Upper lobe of left lung (tissue), 6 donors: ENCODE results near the gene NINJ1. TPM values are rescaled to one million over a fixed set of nuclear protein-coding genes. Genes with fewer than 3 reads are reported as not detected.
A peak's percentile ranks its signal among the peaks of the same experiment; 100 is the strongest.

Experiments used
- ATAC-seq, 2 donors: fragments of 200-7000 bp; cut with Tn5 transposase; one replicate each; pipeline ENCODE4 v1.9.1; 2022; ENCODE audit warnings: mild to moderate bottlenecking in 2 of 2, moderate library complexity in 2 of 2; ENCODE audit not compliant: low FRiP score in 2 of 2
- DNase-seq, 2 donors: peaks; one replicate each; pipeline ENCODE4 v3.0.0-alpha.2; 2019 to 2020
- H3K27ac ChIP-seq, 4 donors: fragments of 200-600 bp; sonication (generic); one replicate each; pipeline ENCODE4 v1.5.1; 2016 to 2019
- H3K27me3 ChIP-seq, 4 donors: fragments of 200-600 bp; sonication (generic); one replicate each; pipeline ENCODE4 v1.5.1; 2017 to 2019
- H3K36me3 ChIP-seq, 4 donors: fragments of 200-600 bp; sonication (generic); one replicate each; pipeline ENCODE4 v1.5.1; 2016 to 2019
- H3K4me1 ChIP-seq, 4 donors: fragments of 200-600 bp; sonication (generic); one replicate each; pipeline ENCODE4 v1.5.1; 2018 to 2019
- H3K4me3 ChIP-seq, 4 donors: fragments of 200-600 bp; sonication (generic); one replicate each; pipeline ENCODE4 v1.5.1; 2017 to 2019; ENCODE audit warnings: mild to moderate bottlenecking in 2 of 4, moderate library complexity in 1 of 4
- H3K9me3 ChIP-seq, 4 donors: fragments of 200-600 bp; sonication (generic); one replicate each; pipeline ENCODE4 v1.5.1; 2018 to 2019
- EP300 ChIP-seq, 4 donors: sonication (generic); formaldehyde crosslinking; IDR thresholded peaks; one replicate each; pipeline ENCODE4 v1.5.1; 2017; ENCODE audit warnings: antibody characterized with exemption in 4 of 4, control low read depth in 2 of 4
- POLR2A ChIP-seq, 4 donors: fragments of 450-650 bp; IDR thresholded peaks; one replicate each; pipeline ENCODE4 v1.5.1; 2016 to 2017; ENCODE audit warnings: antibody characterized with exemption in 4 of 4, mild to moderate bottlenecking in 2 of 4
- POLR2AphosphoS5 ChIP-seq, 2 donors: sonication (generic); formaldehyde crosslinking; IDR thresholded peaks; one replicate each; pipeline ENCODE4 v1.5.1; 2017; ENCODE audit warnings: antibody characterized with exemption in 2 of 2
- WGBS, 2 donors: methylation state at CpG; one replicate each; pipeline ENCODE4 v1.1.5; 2017 to 2018; 5-methylcytosine and 5-hydroxymethylcytosine counted together
- total RNA-seq, 6 donors: library from RNA; depleted of rRNA in 4 of 6; stranded (reverse); fragments of >200 nt in 4 of 6; gene quantifications; one replicate each; pipeline versions ENCODE4 v1.1.0 to v1.2.1, GENCODE V29; 2016 to 2021
- TF ChIP-seq, protein P1 (sequence below), 6 experiments: fragments of 450-650 bp in 4 of 6; fragments of 200-600 bp in 2 of 6; sonication (generic) in 2 of 6; IDR thresholded peaks; one replicate each; pipeline ENCODE4 v1.5.1; 2016 to 2019; ENCODE audit warnings: antibody characterized with exemption in 6 of 6
- donor health status: DM: no; HTN: no; CAD: no; lungs with moderate emphysema.
- donor health status: DM: no; HTN: yes; CAD: no; lungs with severe emphysema.

The NINJ1 gene
- total RNA-seq, 6 donors from 2014 or later: 35.6 to 83.9 (median 56.8) TPM

DNA sequence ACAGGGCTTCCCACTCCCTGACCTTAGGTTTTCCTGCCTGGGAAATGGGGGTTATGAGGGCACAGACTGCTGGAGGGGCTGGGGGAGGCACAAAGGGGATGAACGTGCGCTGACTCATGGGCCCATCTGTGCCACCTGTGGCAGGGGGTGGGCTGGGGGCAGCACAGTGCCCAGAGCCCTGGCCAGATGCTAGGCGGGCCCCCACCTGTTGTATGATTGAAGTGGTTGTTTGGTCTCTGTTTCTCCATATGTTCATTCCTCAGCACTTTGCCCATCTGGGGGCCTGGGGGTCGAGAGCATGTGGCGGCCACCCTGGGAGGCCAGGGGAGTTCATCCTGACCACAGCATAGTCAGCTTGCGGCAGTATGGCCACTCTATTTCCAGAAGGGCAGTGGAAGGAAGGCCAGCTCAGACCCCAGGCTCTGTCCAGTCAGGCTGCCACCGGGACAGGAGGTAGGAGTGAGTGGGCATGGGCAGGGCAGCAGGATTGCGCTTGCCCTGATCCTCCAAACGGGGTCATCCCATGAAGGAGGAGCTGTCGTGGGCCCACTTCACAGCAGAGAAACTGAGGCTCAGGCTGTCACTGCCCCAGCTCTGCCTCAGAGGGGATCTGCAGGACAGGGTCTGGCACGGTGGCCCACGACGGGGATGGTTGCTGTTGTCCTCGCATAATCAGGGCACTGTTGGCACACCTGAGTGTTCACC lies 841 bp upstream of the NINJ1 start:
- H3K4me1 ChIP-seq: peaks cover 44 to 57% (median 50%) of the 10 kb centered on the region in 4 donors

DNA sequence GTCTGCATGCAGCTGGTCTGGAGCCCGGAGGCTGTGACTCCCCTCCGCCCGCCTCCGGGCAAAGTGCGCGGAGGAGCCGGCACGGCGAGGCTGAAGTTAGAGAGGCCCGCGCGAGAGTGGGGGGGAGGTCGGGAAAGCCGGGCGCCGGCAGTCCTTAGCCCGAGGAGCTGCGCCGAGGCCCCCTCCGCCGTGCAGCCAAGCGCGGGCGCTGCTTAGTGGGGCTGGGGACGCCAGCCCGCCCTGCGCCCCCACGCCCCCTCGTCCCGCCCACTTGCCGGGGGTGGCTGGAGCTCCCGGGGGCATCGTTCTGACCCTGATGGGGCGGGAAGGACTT lies 403 bp downstream of the NINJ1 start:
- Histone ChIP-seq H3K4me1 (peaks cover 56 to 70% (median 62%) of the 10 kb centered on the region in 4 donors), H3K27me3 (no peaks in the 10 kb centered on the region), H3K36me3 (no peaks in the 10 kb centered on the region), H3K9me3 (peaks cover 0 to 3% (median 0%) of the 10 kb centered on the region in 4 donors), H3K4me3 (peak overlapping the region; percentile 58 to 97 (median 77)), H3K27ac (peak overlapping the region; percentile 93 to 99 (median 98))
- WGBS, 2 donors: 0% methylated on average over 1 to 13 of the region's 34 CpGs
- peak; percentile 52 to 88 for ATAC-seq
- DNase-seq: peak in 1 of 2 donors; percentile 91
- TF ChIP-seq POLR2A (IDR thresholded peaks at IDR 0.05) (peak in 2 of 4 donors; percentile 65 to 70), POLR2AphosphoS5 (IDR thresholded peaks at IDR 0.05) (peak; percentile 49 to 63)
- TF ChIP-seq, protein P1, sequence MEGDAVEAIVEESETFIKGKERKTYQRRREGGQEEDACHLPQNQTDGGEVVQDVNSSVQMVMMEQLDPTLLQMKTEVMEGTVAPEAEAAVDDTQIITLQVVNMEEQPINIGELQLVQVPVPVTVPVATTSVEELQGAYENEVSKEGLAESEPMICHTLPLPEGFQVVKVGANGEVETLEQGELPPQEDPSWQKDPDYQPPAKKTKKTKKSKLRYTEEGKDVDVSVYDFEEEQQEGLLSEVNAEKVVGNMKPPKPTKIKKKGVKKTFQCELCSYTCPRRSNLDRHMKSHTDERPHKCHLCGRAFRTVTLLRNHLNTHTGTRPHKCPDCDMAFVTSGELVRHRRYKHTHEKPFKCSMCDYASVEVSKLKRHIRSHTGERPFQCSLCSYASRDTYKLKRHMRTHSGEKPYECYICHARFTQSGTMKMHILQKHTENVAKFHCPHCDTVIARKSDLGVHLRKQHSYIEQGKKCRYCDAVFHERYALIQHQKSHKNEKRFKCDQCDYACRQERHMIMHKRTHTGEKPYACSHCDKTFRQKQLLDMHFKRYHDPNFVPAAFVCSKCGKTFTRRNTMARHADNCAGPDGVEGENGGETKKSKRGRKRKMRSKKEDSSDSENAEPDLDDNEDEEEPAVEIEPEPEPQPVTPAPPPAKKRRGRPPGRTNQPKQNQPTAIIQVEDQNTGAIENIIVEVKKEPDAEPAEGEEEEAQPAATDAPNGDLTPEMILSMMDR (IDR thresholded peaks at IDR 0.05): no peak

More for the DNA sequence above, 841 bp upstream of the NINJ1 start:
- peak overlapping the region in 3 of 4 donors; percentile 70 to 97 (median 84) for H3K4me3 ChIP-seq
- TF ChIP-seq POLR2AphosphoS5 (IDR thresholded peaks at IDR 0.05) (no peak), POLR2A (IDR thresholded peaks at IDR 0.05) (no peak), EP300 (IDR thresholded peaks at IDR 0.05) (no peak)
- TF ChIP-seq, protein P1 (IDR thresholded peaks at IDR 0.05): no peak
- no peak for DNase-seq
- H3K9me3 ChIP-seq: peaks cover 0 to 3% (median 0%) of the 10 kb centered on the region in 4 donors
- WGBS, 2 donors: 77 to 79% methylated on average over 9 to 10 of the region's 14 CpGs
- ATAC-seq: no peak
- H3K27me3 ChIP-seq: no peaks in the 10 kb centered on the region
- no peaks in the 10 kb centered on the region for H3K36me3 ChIP-seq
- peak overlapping the region; percentile 93 to 99 (median 98) for H3K27ac ChIP-seq

DNA sequence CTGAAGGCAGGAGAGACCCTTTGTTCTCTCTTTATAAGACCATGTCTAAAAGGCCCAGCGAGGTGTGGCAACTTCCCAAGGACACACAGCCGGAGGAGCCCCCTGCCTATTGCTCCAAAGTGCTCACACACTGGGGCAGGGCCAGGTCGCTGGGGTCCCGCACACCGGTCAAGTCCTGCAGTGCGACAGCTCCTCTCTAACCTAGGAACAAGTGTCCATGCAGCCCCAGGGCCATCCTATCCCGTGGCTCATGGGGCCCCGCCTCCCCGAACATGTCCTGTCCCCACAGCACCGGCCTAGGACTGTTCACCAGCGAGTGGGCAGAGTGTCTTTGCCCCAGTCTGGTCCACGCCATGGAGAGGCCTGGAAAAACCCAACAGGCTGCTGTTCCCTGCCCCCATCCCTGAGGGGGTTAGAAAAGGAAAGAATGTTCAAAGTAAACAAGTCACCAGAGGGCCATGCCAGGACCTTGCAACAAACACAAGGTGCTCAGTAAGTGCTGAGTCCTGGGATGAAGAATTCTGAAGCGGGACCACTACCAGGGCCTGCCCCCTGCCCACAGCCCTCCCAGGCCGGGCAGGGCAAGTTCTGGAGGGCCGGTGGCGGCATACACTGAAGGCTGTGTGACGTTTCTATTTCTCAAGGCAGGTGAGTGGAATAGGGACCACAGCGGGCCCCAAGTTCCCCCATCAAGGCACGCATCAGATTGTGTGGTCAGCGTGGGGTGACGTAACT lies 938 bp downstream of the NINJ1 start:
- WGBS, 2 donors: 23% methylated on average over 20 of the region's 21 CpGs
- Histone ChIP-seq H3K36me3 (no peaks in the 10 kb centered on the region), H3K27ac (peak overlapping the region; percentile 93 to 99 (median 98)), H3K4me1 (peaks cover 61 to 75% (median 67%) of the 10 kb centered on the region in 4 donors), H3K4me3 (peak overlapping the region; percentile 58 to 97 (median 77)), H3K27me3 (no peaks in the 10 kb centered on the region), H3K9me3 (no peaks in the 10 kb centered on the region)
- peak; percentile 4 to 31 for ATAC-seq
- peak; percentile 79 to 90 for DNase-seq
- TF ChIP-seq, protein P1 (IDR thresholded peaks at IDR 0.05): no peak
- TF ChIP-seq POLR2A (IDR thresholded peaks at IDR 0.05) (no peak), EP300 (IDR thresholded peaks at IDR 0.05) (no peak), POLR2AphosphoS5 (IDR thresholded peaks at IDR 0.05) (no peak)

DNA sequence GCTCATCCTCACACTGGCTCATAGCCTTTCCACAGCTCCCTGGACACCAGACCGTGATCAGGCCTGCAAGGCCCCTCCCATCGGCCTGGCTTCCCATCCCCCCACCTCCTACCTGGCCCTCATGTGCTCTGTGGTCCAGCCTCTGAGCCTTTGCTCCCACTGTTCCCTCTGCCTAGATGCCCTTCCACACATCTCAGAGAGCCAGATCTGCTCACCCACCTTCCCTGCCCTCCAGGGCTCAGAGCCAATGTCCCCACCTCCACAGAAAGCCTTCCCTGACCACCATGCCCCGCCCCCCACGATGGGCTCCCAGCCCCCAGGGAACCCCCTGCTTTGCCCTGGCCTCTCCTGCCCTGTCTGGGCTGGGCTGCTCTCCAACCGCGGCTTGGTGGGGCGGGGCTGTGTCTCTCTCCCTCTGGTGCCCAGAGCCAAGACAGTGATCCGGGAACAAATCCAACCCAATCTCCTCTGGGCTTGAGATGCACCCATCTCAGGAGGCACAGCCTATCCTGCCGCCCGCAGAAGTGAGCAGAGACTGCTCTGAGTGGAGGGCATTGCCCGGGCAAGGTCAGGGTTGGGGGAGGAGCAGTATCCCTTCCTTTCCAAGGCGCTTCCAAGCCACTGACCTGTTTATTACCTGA lies 1.6 kb downstream of the NINJ1 start:
- Histone ChIP-seq H3K4me3 (peak overlapping the region in 3 of 4 donors; percentile 70 to 97 (median 84)), H3K27ac (peak overlapping the region; percentile 93 to 99 (median 98)), H3K36me3 (no peaks in the 10 kb centered on the region), H3K4me1 (peaks cover 68 to 82% (median 74%) of the 10 kb centered on the region in 4 donors), H3K9me3 (no peaks in the 10 kb centered on the region), H3K27me3 (no peaks in the 10 kb centered on the region)
- 29 to 58% methylated on average over 6 to 11 of the region's 12 CpGs for WGBS, 2 donors
- DNase-seq (peak; percentile 72 to 77), ATAC-seq (peak in 1 of 2 donors; percentile 7)
- TF ChIP-seq, protein P1 (IDR thresholded peaks at IDR 0.05): no peak
